22Rv1 (cell line): ENCODE measurements around the gene TEN1.

ENCODE experiments used
- ZFX ChIP-seq: fragments of 450-650 bp; IDR thresholded peaks from 2 replicates; pipeline ENCODE4 v1.6.1; 2017; ENCODE audit warnings: antibody characterized with exemption, borderline replicate concordance
- TF ChIP-seq, protein P1 (sequence below): fragments of 450-650 bp; IDR thresholded peaks from 2 replicates; pipeline ENCODE4 v1.5.1; 2017; ENCODE audit warnings: mild to moderate bottlenecking

DNA sequence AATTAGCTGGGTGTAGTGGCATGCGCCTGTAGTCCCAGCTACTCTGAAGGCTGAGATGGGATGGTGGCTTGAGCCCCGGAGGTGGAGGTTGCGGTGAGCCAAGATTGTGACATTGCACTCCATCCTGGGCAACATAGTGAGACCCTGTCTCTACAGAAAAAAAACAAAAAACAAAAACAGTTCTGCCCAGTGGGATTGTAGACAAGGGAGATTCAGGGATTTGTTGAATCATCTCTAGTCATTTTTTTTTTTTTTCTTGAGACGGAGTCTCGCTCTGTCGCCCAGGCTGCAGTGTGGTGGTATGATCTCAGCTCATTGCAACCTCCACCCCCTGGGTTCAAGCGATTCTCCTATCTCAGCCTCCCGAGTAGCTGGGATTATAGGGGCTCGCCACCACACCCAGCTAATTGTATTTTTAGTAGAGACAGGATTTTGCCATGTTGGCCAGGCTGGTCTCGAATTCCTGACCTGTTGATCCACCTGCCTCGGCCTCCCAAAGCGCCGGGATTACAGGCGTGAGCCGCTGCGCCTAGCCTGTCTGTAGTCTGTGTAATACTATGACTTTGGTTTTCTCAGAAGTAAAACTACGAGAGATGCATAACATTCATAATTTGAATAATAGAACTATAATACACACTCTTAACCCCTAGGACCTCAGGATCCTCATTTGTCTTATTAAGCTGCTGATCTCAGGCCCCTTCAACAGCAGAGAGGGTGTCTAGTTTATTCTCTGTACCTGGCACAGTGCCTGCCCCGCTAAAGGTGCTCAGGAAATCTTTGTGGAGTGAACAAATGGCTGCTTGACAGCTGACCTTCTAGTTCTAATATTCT lies 1.4 kb downstream of the TEN1 start:
- TF ChIP-seq, protein P1, sequence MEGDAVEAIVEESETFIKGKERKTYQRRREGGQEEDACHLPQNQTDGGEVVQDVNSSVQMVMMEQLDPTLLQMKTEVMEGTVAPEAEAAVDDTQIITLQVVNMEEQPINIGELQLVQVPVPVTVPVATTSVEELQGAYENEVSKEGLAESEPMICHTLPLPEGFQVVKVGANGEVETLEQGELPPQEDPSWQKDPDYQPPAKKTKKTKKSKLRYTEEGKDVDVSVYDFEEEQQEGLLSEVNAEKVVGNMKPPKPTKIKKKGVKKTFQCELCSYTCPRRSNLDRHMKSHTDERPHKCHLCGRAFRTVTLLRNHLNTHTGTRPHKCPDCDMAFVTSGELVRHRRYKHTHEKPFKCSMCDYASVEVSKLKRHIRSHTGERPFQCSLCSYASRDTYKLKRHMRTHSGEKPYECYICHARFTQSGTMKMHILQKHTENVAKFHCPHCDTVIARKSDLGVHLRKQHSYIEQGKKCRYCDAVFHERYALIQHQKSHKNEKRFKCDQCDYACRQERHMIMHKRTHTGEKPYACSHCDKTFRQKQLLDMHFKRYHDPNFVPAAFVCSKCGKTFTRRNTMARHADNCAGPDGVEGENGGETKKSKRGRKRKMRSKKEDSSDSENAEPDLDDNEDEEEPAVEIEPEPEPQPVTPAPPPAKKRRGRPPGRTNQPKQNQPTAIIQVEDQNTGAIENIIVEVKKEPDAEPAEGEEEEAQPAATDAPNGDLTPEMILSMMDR = no peak
- TF ChIP-seq ZFX = no peak
